Rectal smooth muscle tissue (tissue), 1 donor: Measurements from ENCODE around the gene ZNF652.

Experiments
- H3K27ac ChIP-seq: one replicate; pipeline ENCODE4 v1.7.0; 2013; ENCODE audit warnings: low read depth, low read length, inconsistent platforms
- H3K27me3 ChIP-seq: one replicate; pipeline ENCODE4 v1.7.0; 2013; ENCODE audit warnings: low read length; ENCODE audit not compliant: control insufficient read depth, insufficient read depth
- H3K36me3 ChIP-seq: one replicate; pipeline ENCODE4 v1.7.0; 2013; ENCODE audit warnings: low read length; ENCODE audit not compliant: control insufficient read depth, insufficient read depth
- H3K4me1 ChIP-seq: one replicate; pipeline ENCODE4 v1.7.0; 2013; ENCODE audit warnings: low read length; ENCODE audit not compliant: control insufficient read depth, insufficient read depth
- H3K4me3 ChIP-seq: one replicate; pipeline ENCODE4 v1.7.0; 2013; ENCODE audit warnings: low read length
- H3K9ac ChIP-seq: one replicate; pipeline ENCODE4 v1.7.0; 2013; ENCODE audit warnings: low read length

ZNF652 gene

GRCh38 chr17:49362723-49363117 is 670 bp upstream of the ZNF652 start:
- H3K27me3 ChIP-seq: no peaks in the 10 kb centered on the region

GRCh38 chr17:49361129-49361901 is 735 bp downstream of the ZNF652 start:
- H3K4me3 ChIP-seq: peak overlapping the region; percentile 91
- H3K4me1 ChIP-seq: peaks cover 39% of the 10 kb centered on the region
- H3K27me3 ChIP-seq: no peaks in the 10 kb centered on the region
- H3K9ac ChIP-seq: peak overlapping the region; percentile 84
- peak overlapping the region; percentile 89 for H3K27ac ChIP-seq
- no peaks in the 10 kb centered on the region for H3K36me3 ChIP-seq

More at GRCh38 chr17:49362723-49363117, 670 bp upstream of the ZNF652 start:
- Histone ChIP-seq H3K4me1 (peaks cover 33% of the 10 kb centered on the region), H3K36me3 (no peaks in the 10 kb centered on the region), H3K27ac (peak overlapping the region; percentile 89), H3K9ac (peak overlapping the region; percentile 49), H3K4me3 (peak overlapping the region; percentile 67)

- no peaks in the 10 kb centered on the region for H3K27me3 ChIP-seq
- peak overlapping the region; percentile 89 for H3K27ac ChIP-seq
- peak overlapping the region; percentile 84 for H3K9ac ChIP-seq
- H3K4me1 ChIP-seq: peaks cover 39% of the 10 kb centered on the region
- H3K36me3 ChIP-seq: no peaks in the 10 kb centered on the region
- peak overlapping the region; percentile 91 for H3K4me3 ChIP-seq
Observed at GRCh38 chr17:49360796-49361128, 1.3 kb downstream of the ZNF652 start.

- Histone ChIP-seq H3K4me1 (peaks cover 39% of the 10 kb centered on the region), H3K9ac (peak overlapping the region; percentile 84), H3K36me3 (no peaks in the 10 kb centered on the region), H3K27me3 (no peaks in the 10 kb centered on the region), H3K4me3 (peak overlapping the region; percentile 91), H3K27ac (peak overlapping the region; percentile 89)
Observed at GRCh38 chr17:49359990-49360795, 1.9 kb downstream of the ZNF652 start.

- peaks cover 41% of the 10 kb centered on the region for H3K4me1 ChIP-seq
- H3K36me3 ChIP-seq: no peaks in the 10 kb centered on the region
- no peaks in the 10 kb centered on the region for H3K27me3 ChIP-seq
- no peak overlapping the region for H3K9ac ChIP-seq
- no peak overlapping the region for H3K4me3 ChIP-seq
- peak overlapping the region; percentile 48 for H3K27ac ChIP-seq
Observed at GRCh38 chr17:49358641-49359247, 3.3 kb downstream of the ZNF652 start.

- Histone ChIP-seq H3K4me3 (no peak overlapping the region), H3K9ac (no peak overlapping the region), H3K27me3 (no peaks in the 10 kb centered on the region), H3K4me1 (peaks cover 48% of the 10 kb centered on the region), H3K27ac (no peak overlapping the region), H3K36me3 (no peaks in the 10 kb centered on the region)
Observed at GRCh38 chr17:49357516-49357915, 4.5 kb downstream of the ZNF652 start.

- no peak overlapping the region for H3K4me3 ChIP-seq
- H3K4me1 ChIP-seq: peaks cover 48% of the 10 kb centered on the region
Observed at GRCh38 chr17:49356320-49356719, 5.7 kb downstream of the ZNF652 start.

GRCh38 chr17:49353607-49354006 is 8.4 kb downstream of the ZNF652 start:
- Histone ChIP-seq H3K36me3 (no peaks in the 10 kb centered on the region), H3K4me1 (peaks cover 24% of the 10 kb centered on the region), H3K4me3 (no peak overlapping the region), H3K27me3 (no peaks in the 10 kb centered on the region), H3K27ac (no peak overlapping the region), H3K9ac (no peak overlapping the region)

More at GRCh38 chr17:49356320-49356719, 5.7 kb downstream of the ZNF652 start:
- Histone ChIP-seq H3K36me3 (no peaks in the 10 kb centered on the region), H3K27ac (no peak overlapping the region), H3K27me3 (no peaks in the 10 kb centered on the region), H3K9ac (no peak overlapping the region)

GRCh38 chr17:49352587-49353154 is 9.4 kb downstream of the ZNF652 start:
- H3K27me3 ChIP-seq: no peaks in the 10 kb centered on the region
- H3K36me3 ChIP-seq: no peaks in the 10 kb centered on the region
- peaks cover 14% of the 10 kb centered on the region for H3K4me1 ChIP-seq
- no peak overlapping the region for H3K27ac ChIP-seq
- no peak overlapping the region for H3K9ac ChIP-seq
- no peak overlapping the region for H3K4me3 ChIP-seq

GRCh38 chr17:49351572-49352140 is 10.4 kb downstream of the ZNF652 start:
- no peak overlapping the region for H3K9ac ChIP-seq
- H3K27me3 ChIP-seq: no peaks in the 10 kb centered on the region
- no peak overlapping the region for H3K27ac ChIP-seq
- H3K4me3 ChIP-seq: no peak overlapping the region
- peaks cover 9% of the 10 kb centered on the region for H3K4me1 ChIP-seq
- H3K36me3 ChIP-seq: no peaks in the 10 kb centered on the region

- no peaks in the 10 kb centered on the region for H3K36me3 ChIP-seq
- no peak overlapping the region for H3K4me3 ChIP-seq
- no peaks in the 10 kb centered on the region for H3K27me3 ChIP-seq
- no peak overlapping the region for H3K9ac ChIP-seq
- no peak overlapping the region for H3K27ac ChIP-seq
- H3K4me1 ChIP-seq: peaks cover 9% of the 10 kb centered on the region
Observed at GRCh38 chr17:49349541-49349940, 12.5 kb downstream of the ZNF652 start.

GRCh38 chr17:49344914-49345313 is 17.1 kb downstream of the ZNF652 start:
- Histone ChIP-seq H3K36me3 (no peaks in the 10 kb centered on the region), H3K4me3 (no peak overlapping the region), H3K9ac (no peak overlapping the region), H3K27ac (no peak overlapping the region), H3K4me1 (peaks cover 3% of the 10 kb centered on the region), H3K27me3 (no peaks in the 10 kb centered on the region)
